Measurements from ENCODE around the gene KRTAP10-1. TPM values are rescaled to one million over a fixed set of nuclear protein-coding genes. Genes with fewer than 3 reads are reported as not detected.
A peak's percentile ranks its signal among the peaks of the same experiment; 100 is the strongest.

KRTAP10-1 gene
- total and polyA plus RNA-seq, 2 of the 13 experiments (the other 11 are each of a cell fraction or from before 2014, with no cell fraction given), result not detected

DNA sequence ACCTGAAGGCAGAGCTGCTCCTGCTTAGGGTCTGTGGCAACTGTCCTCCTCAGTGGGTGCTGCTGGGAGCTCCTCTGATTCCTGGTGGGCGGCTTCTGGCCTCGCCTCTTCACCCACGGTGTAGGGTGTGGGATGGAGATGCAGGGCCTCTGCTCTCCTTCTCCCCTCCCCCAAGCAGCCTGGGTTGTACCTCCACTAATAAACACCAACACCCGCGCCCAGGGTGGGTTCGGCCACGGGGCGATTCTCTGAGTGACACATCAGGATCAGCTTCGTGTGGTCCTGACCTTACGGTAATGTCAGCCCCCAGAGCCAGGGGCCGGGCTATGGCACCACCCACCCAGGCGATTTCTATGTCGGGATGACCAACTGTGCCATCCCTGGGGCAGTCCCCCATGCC is 23.7 kb downstream of the KRTAP10-1 start (continued):
- TF ChIP-seq AGO1 (IDR thresholded peaks at IDR 0.05; ENCODE audit: low read depth, low read length, poor library complexity, severe bottlenecking) (peak; percentile 17), ZBTB20 (CRISPR knock-in tag; IDR thresholded peaks at IDR 0.05; ENCODE audit: borderline replicate concordance, low read depth) (no peak), MEIS2 (CRISPR knock-in tag; IDR thresholded peaks at IDR 0.05) (no peak), SRSF1 (optimal IDR thresholded peaks at IDR 0.05; ENCODE audit: low read depth, low read length) (no peak)

DNA sequence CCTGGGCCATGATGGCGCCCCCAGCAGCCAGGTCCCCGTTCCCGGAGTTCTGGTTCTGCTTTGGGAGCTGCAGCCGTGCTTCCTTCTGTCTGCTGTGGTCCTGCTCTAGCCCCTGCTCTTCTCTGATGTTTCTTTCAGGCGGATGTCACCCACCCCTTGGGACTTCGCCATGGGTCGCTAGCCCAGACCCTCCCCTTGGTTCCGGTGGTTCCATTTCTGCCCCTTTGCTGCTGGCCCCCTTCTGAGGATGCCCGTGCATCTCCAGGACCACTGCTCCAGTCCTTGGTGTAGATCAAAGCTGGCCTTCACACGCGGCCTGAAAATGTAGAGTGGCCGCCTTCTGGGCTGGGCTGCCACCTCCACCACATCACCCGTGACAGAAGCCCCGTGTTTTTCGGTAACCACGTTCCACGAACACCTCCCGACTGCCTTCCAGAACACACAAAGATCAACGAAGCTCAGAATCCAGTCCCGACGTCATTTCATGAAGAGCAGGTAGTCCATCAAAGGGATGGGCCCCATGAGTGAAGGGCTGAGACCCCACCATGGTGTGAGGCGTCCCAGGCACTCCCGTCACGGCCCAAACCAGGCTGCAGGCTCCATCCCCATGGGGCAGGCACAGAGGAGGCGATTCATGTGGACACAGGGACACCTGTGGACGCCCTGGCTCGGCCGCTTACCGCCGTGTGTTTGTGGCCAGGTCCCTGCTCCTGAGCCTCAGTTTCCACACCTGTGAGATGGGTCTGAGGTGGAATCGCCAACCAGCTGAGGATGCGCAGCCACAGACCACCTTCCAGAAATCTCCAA is 24.4 kb downstream of the KRTAP10-1 start:
- Histone ChIP-seq H3K4me2 (ENCODE audit: low read depth, low read length) (peak overlapping the region; percentile 44), H3K9ac (ENCODE audit: insufficient read depth, low read depth, low read length) (no peak overlapping the region), H3K79me2 (ENCODE audit: insufficient read depth, low read length) (no peaks in the 10 kb centered on the region), H3K27ac (ENCODE audit: extremely low read length, insufficient read depth, low read length) (no peak overlapping the region), H3K9me3 (ENCODE audit: low read length) (no peaks in the 10 kb centered on the region), H3K36me3 (replicated peaks in 1 of 2; ENCODE audit: control insufficient read depth in 1 of 2, insufficient read depth in 2 of 2, low read length in 2 of 2) (peaks cover 7% of the 10 kb centered on the region in 2 experiments; a peak in 4 of 5 replicates), H2AFZ (ENCODE audit: low read length) (no peak overlapping the region), H4K20me1 (ENCODE audit: insufficient read depth, low read length) (no peaks in the 10 kb centered on the region), H3K27me3 (ENCODE audit: control insufficient read depth in 1 of 2, insufficient read depth in 2 of 2, low read length in 2 of 2) (no peaks in the 10 kb centered on the region), H3K4me1 (ENCODE audit: insufficient read depth, low read length) (peaks cover 55% of the 10 kb centered on the region), H3K4me3 (replicated peaks in 1 of 3; ENCODE audit: insufficient read depth in 1 of 3, low read depth in 2 of 3, low read length in 3 of 3) (no peak overlapping the region)
- ChIA-PET POLR2A (interaction anchor here (1.2 to 3.8 kb wide), 4 partner anchors 10 to 398 kb away, joined by 4 to 49 read pairs (median 4); no protein-coding TSS in a partner anchor), CTCF (ENCODE audit: low intra/inter-chr PET ratio, low total read pairs) (no interaction called here)
- WGBS (ENCODE audit: low lambda C conversion rate), result 75% methylated on average over 28 of the region's 32 CpGs
- no peak for DNase-seq (ENCODE audit: low spot score)
- ATAC-seq, result no peak; the same call in 2 of the 3 replicates
- intact Hi-C loops (cut with micrococcal nuclease; ENCODE audit: unreplicated experiment), result loop anchor here (2.0 kb wide), 1 partner anchor 277 kb away; no protein-coding TSS in a partner anchor
- in situ Hi-C loops (cut with HindIII; ENCODE audit: extremely low pct_ligation_motif_present, low pct_unique_long_range_greater_than_20kb), result no loop called here
- FAIRE-seq, result no peak
- BruUV-seq (replicated peaks), result no TSS peak
- TF ChIP-seq XRCC5 (optimal IDR thresholded peaks at IDR 0.05; ENCODE audit: low read length), result no peak
- peak; percentile 49 for TF ChIP-seq SRSF1 (optimal IDR thresholded peaks at IDR 0.05; ENCODE audit: low read depth, low read length)
- TF ChIP-seq MTA1 (CRISPR knock-in tag; IDR thresholded peaks at IDR 0.05; ENCODE audit: borderline replicate concordance), result peak; percentile 22; the same call in 1 of the 2 replicates
- TF ChIP-seq, protein P1, sequence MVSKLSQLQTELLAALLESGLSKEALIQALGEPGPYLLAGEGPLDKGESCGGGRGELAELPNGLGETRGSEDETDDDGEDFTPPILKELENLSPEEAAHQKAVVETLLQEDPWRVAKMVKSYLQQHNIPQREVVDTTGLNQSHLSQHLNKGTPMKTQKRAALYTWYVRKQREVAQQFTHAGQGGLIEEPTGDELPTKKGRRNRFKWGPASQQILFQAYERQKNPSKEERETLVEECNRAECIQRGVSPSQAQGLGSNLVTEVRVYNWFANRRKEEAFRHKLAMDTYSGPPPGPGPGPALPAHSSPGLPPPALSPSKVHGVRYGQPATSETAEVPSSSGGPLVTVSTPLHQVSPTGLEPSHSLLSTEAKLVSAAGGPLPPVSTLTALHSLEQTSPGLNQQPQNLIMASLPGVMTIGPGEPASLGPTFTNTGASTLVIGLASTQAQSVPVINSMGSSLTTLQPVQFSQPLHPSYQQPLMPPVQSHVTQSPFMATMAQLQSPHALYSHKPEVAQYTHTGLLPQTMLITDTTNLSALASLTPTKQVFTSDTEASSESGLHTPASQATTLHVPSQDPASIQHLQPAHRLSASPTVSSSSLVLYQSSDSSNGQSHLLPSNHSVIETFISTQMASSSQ (IDR thresholded peaks at IDR 0.05; ENCODE audit: low read depth), result no peak
- TF ChIP-seq, protein P1 (CRISPR knock-in tag; IDR thresholded peaks at IDR 0.05; ENCODE audit: borderline replicate concordance), result 0 out of 2 replicates have a peak, but pooled peaks have one; percentile 7
- TF ChIP-seq, protein P2, sequence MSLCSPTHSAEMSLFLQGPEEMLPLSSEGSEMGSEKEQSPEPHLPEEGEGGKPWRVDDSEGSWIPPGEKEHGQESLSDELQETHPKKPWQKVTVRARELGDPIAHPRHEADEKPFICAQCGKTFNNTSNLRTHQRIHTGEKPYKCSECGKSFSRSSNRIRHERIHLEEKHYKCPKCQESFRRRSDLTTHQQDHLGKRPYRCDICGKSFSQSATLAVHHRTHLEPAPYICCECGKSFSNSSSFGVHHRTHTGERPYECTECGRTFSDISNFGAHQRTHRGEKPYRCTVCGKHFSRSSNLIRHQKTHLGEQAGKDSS (CRISPR knock-in tag; IDR thresholded peaks at IDR 0.05; ENCODE audit: borderline replicate concordance, low read depth), result no peak
- TF ChIP-seq, protein P3, sequence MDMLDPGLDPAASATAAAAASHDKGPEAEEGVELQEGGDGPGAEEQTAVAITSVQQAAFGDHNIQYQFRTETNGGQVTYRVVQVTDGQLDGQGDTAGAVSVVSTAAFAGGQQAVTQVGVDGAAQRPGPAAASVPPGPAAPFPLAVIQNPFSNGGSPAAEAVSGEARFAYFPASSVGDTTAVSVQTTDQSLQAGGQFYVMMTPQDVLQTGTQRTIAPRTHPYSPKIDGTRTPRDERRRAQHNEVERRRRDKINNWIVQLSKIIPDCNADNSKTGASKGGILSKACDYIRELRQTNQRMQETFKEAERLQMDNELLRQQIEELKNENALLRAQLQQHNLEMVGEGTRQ (IDR thresholded peaks at IDR 0.05; ENCODE audit: low read depth, low read length), result no peak
- TF ChIP-seq, protein P3 (CRISPR knock-in tag; IDR thresholded peaks at IDR 0.05; ENCODE audit: borderline replicate concordance), result 0 out of 2 replicates have a peak, but pooled peaks have one; percentile 33

Data from HepG2 (cell line).